ELF-1 (cell line): ENCODE results near the gene ST8SIA3.

Experiments used
- DNase-seq: peaks from one replicate; pipeline ENCODE4 v3.0.0-alpha.2; 2016; ENCODE audit warnings: low read depth, low spot score

The ST8SIA3 gene

GRCh38 chr18:57352271-57352701 is at the start of gene ST8SIA3:
TSS of gene ST8SIA3 (plus strand) at chr18:57352557. CDS start at chr18:57352847, 290 bp downstream.
- DNase-seq, result peak; percentile 8

- DNase-seq, result no peak
Measured at GRCh38 chr18:57311472-57311871, 40.9 kb upstream of the ST8SIA3 start.

- no peak for DNase-seq
Measured at GRCh38 chr18:57312346-57313144, 39.8 kb upstream of the ST8SIA3 start.

GRCh38 chr18:57320603-57321002 is 31.8 kb upstream of the ST8SIA3 start:
- no peak for DNase-seq

- DNase-seq, result no peak
Measured at GRCh38 chr18:57325491-57326166, 26.7 kb upstream of the ST8SIA3 start.

GRCh38 chr18:57326718-57327323 is 25.5 kb upstream of the ST8SIA3 start:
- no peak for DNase-seq

- DNase-seq, result no peak
Measured at GRCh38 chr18:57328665-57329064, 23.7 kb upstream of the ST8SIA3 start.

GRCh38 chr18:57329856-57330255 is 22.5 kb upstream of the ST8SIA3 start:
- no peak for DNase-seq

- no peak for DNase-seq
Measured at GRCh38 chr18:57331718-57332117, 20.6 kb upstream of the ST8SIA3 start.

GRCh38 chr18:57333940-57334339 is 18.4 kb upstream of the ST8SIA3 start:
- DNase-seq, result no peak

GRCh38 chr18:57334383-57334782 is 18.0 kb upstream of the ST8SIA3 start:
- no peak for DNase-seq

- no peak for DNase-seq
Measured at GRCh38 chr18:57336343-57336742, 16.0 kb upstream of the ST8SIA3 start.

- DNase-seq, result no peak
Measured at GRCh38 chr18:57337890-57338289, 14.5 kb upstream of the ST8SIA3 start.

GRCh38 chr18:57343833-57344232 is 8.5 kb upstream of the ST8SIA3 start:
- no peak for DNase-seq

GRCh38 chr18:57346876-57347275 is 5.5 kb upstream of the ST8SIA3 start:
- DNase-seq, result no peak

- DNase-seq, result no peak
Measured at GRCh38 chr18:57347784-57348183, 4.6 kb upstream of the ST8SIA3 start.

- no peak for DNase-seq
Measured at GRCh38 chr18:57352761-57353136, 392 bp downstream of the ST8SIA3 start.

- peak; percentile 32 for DNase-seq
Measured at GRCh38 chr18:57353137-57353939, 981 bp downstream of the ST8SIA3 start.

- peak; percentile 93 for DNase-seq
Measured at GRCh38 chr18:57353940-57354461, 1.6 kb downstream of the ST8SIA3 start.

GRCh38 chr18:57359433-57359832 is 7.1 kb downstream of the ST8SIA3 start:
- no peak for DNase-seq

- DNase-seq, result no peak
Measured at GRCh38 chr18:57362714-57363113, 10.4 kb downstream of the ST8SIA3 start.

- no peak for DNase-seq
Measured at GRCh38 chr18:57364460-57364859, 12.1 kb downstream of the ST8SIA3 start.
